ENCODE data around the gene SSH2.

DNA sequence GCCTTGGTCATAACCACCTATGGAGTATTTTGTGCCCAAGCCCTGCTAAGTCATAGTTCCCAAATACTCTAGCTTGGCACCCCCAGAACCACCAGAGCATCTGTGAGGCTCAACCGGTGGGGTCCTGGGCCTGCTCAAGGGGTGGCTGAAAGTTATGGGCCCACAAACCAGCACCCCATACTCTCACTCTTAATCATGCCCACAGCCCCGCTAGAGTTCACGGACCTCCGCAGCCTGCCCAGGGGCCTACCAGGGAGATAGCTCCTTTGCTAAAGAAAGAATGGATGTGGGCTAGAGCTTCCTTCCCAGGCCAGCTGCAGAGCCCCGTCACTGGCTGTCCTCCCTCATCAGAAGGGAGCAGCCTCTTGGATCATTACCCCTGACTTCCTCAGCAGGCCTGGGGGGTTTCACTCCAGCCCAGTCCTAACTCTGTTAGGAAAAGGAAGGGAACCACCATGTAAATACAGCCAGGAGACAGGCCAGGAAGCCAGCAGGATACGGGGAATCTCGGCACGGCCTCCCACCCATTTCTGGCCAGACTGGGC is 341.9 kb downstream of the SSH2 start:
- TF ChIP-seq, protein P1, sequence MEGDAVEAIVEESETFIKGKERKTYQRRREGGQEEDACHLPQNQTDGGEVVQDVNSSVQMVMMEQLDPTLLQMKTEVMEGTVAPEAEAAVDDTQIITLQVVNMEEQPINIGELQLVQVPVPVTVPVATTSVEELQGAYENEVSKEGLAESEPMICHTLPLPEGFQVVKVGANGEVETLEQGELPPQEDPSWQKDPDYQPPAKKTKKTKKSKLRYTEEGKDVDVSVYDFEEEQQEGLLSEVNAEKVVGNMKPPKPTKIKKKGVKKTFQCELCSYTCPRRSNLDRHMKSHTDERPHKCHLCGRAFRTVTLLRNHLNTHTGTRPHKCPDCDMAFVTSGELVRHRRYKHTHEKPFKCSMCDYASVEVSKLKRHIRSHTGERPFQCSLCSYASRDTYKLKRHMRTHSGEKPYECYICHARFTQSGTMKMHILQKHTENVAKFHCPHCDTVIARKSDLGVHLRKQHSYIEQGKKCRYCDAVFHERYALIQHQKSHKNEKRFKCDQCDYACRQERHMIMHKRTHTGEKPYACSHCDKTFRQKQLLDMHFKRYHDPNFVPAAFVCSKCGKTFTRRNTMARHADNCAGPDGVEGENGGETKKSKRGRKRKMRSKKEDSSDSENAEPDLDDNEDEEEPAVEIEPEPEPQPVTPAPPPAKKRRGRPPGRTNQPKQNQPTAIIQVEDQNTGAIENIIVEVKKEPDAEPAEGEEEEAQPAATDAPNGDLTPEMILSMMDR (conservative IDR thresholded peaks at IDR 0.05) = no peak
- TF ChIP-seq EZH2 (IDR thresholded peaks at IDR 0.05; ENCODE audit: low read depth) = no peak
